Measurements from ENCODE around the gene ZNF329.

The ZNF329 gene

GRCh38 chr19:58150328-58150921 lies at the start of gene ZNF329:
Gene ZNF329 (minus strand): TSS chr19:58150789. CDS start chr19:58129503, 21,286 bp downstream.
- Histone ChIP-seq H3K27me3 (ENCODE audit: control insufficient read depth in 1 of 2, insufficient read depth in 2 of 2, low read length in 2 of 2) (no peaks in the 10 kb centered on the region), H3K36me3 (ENCODE audit: control insufficient read depth in 2 of 2, insufficient read depth in 2 of 2, low read length in 2 of 2) (no peaks in the 10 kb centered on the region), H3K4me1 (ENCODE audit: control insufficient read depth, insufficient read depth, low read length) (peaks cover 17% of the 10 kb centered on the region), H3K27ac (ENCODE audit: low read length) (peak within 1 kb of the TSS; percentile 75), H3K9me3 (ENCODE audit: control insufficient read depth in 2 of 2, low read length in 2 of 2) (peaks cover 0 to 9% of the 10 kb centered on the region in 2 donors), H3K4me3 (ENCODE audit: low read length in 2 of 2) (peak within 1 kb of the TSS; percentile 94), H3K9ac (ENCODE audit: low read length in 2 of 2) (peak within 1 kb of the TSS; percentile 93 to 96)

DNA sequence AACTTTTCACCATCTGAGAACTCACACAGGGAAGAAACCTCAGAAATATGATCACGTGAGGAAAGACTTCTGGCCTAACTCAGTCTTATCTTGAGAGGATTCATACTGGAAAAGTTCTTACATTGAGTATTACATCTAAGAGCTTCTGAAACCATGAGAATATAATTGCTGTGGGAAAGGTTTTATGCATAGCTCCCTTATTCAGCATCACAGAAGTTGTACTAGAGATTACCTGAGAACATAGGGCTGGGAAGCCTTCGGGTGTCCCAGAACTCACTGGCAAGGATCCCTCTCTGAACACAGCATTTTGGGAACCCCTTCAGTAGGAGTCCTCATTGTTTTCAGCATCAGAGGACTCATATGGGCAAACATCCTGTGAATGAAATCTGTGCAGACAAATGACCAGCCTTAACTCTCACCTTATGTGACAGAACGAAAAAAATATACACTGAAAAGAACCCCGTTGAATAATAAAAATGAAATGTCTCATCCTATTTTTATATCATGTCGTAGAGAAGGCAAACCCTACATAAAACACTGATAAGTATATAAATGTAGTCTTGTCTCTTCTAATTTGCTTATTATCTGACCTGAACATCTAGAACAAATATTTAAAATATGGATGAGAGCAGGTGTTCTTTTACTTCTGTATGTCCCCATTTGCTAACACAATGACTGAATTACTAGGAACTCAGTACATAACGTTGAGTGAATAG lies 46.5 kb upstream of the ZNF329 start:
- H3K4me1 ChIP-seq (ENCODE audit: control insufficient read depth, insufficient read depth, low read length) = no peaks in the 10 kb centered on the region
- peak overlapping the region in 1 of 2 donors; percentile 5 for H3K4me3 ChIP-seq (ENCODE audit: low read length in 2 of 2)
- H3K9ac ChIP-seq (ENCODE audit: low read length in 2 of 2) = no peak overlapping the region
- H3K36me3 ChIP-seq (ENCODE audit: control insufficient read depth in 2 of 2, insufficient read depth in 2 of 2, low read length in 2 of 2) = peaks cover 62 to 67% of the 10 kb centered on the region in 2 donors
- H3K9me3 ChIP-seq (ENCODE audit: control insufficient read depth in 2 of 2, low read length in 2 of 2) = peaks cover 63 to 87% of the 10 kb centered on the region in 2 donors
- H3K27me3 ChIP-seq (ENCODE audit: control insufficient read depth in 1 of 2, insufficient read depth in 2 of 2, low read length in 2 of 2) = no peaks in the 10 kb centered on the region
- no peak overlapping the region for H3K27ac ChIP-seq (ENCODE audit: low read length)

DNA sequence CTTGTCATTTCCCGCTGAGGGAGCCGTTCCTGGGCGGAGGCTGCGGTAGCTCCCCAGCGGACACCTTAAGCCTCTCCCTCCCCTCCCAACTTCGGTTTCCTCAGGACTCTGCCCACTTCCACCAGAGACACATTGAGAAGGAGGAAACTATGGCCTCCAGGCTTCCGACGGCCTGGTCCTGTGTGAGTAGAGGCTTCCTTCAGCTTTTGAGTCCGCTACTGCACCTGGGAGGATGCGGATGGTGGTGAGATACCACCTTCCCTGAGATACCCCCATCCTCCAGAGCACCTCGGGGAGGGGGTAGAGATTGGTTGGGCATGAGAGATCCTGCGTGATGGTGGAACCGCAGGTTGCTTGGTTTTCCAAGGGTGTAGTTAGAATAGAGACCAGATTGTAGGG lies 33.2 kb upstream of the ZNF329 start:
- Histone ChIP-seq H3K9ac (ENCODE audit: low read length in 2 of 2) (peak overlapping the region; percentile 66 to 96), H3K27me3 (ENCODE audit: control insufficient read depth in 1 of 2, insufficient read depth in 2 of 2, low read length in 2 of 2) (no peaks in the 10 kb centered on the region), H3K36me3 (ENCODE audit: control insufficient read depth in 2 of 2, insufficient read depth in 2 of 2, low read length in 2 of 2) (peaks cover 27 to 30% of the 10 kb centered on the region in 2 donors), H3K4me3 (ENCODE audit: low read length in 2 of 2) (peak overlapping the region; percentile 78 to 95), H3K27ac (ENCODE audit: low read length) (peak overlapping the region; percentile 91), H3K9me3 (ENCODE audit: control insufficient read depth in 2 of 2, low read length in 2 of 2) (peaks cover 29 to 74% of the 10 kb centered on the region in 2 donors), H3K4me1 (ENCODE audit: control insufficient read depth, insufficient read depth, low read length) (peaks cover 14% of the 10 kb centered on the region)

GRCh38 chr19:58182989-58183816 lies 32.6 kb upstream of the ZNF329 start, which contains the start of gene ZNF274:
Gene ZNF274 (plus strand): TSS chr19:58183061. CDS start chr19:58183966, 905 bp downstream.
- Histone ChIP-seq H3K27ac (ENCODE audit: low read length) (peak within 1 kb of the TSS; percentile 91), H3K36me3 (ENCODE audit: control insufficient read depth in 2 of 2, insufficient read depth in 2 of 2, low read length in 2 of 2) (peaks cover 28 to 30% of the 10 kb centered on the region in 2 donors), H3K4me3 (ENCODE audit: low read length in 2 of 2) (peak within 1 kb of the TSS; percentile 78 to 95), H3K9ac (ENCODE audit: low read length in 2 of 2) (peak within 1 kb of the TSS; percentile 66 to 96), H3K4me1 (ENCODE audit: control insufficient read depth, insufficient read depth, low read length) (peaks cover 14% of the 10 kb centered on the region), H3K27me3 (ENCODE audit: control insufficient read depth in 1 of 2, insufficient read depth in 2 of 2, low read length in 2 of 2) (no peaks in the 10 kb centered on the region), H3K9me3 (ENCODE audit: control insufficient read depth in 2 of 2, low read length in 2 of 2) (peaks cover 33 to 73% of the 10 kb centered on the region in 2 donors)

DNA sequence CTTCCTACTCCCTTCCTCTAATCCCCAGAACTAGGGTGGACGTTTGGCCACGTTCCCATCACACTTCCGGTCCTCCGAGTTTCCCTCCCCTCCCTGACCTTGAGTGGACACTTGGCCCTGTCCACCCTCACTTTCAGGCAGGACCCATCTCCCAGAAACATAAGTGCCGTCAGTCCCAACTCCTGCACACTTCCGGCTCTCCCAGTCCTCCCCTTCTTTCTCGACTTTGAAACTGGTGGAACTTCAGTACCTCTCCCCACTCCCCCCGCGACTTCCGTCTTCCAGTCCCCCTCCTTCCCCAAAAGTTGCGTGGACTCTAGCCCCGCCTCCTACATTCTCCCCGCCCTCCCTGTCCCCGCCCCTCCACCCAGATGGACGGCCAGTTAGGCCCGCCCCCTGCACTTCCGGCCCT lies 32.0 kb upstream of the ZNF329 start:
- Histone ChIP-seq H3K27me3 (ENCODE audit: control insufficient read depth in 1 of 2, insufficient read depth in 2 of 2, low read length in 2 of 2) (no peaks in the 10 kb centered on the region), H3K4me1 (ENCODE audit: control insufficient read depth, insufficient read depth, low read length) (peaks cover 14% of the 10 kb centered on the region), H3K27ac (ENCODE audit: low read length) (peak overlapping the region; percentile 91), H3K9ac (ENCODE audit: low read length in 2 of 2) (no peak overlapping the region), H3K9me3 (ENCODE audit: control insufficient read depth in 2 of 2, low read length in 2 of 2) (peaks cover 33 to 73% of the 10 kb centered on the region in 2 donors), H3K4me3 (ENCODE audit: low read length in 2 of 2) (peak overlapping the region; percentile 56 to 95), H3K36me3 (ENCODE audit: control insufficient read depth in 2 of 2, insufficient read depth in 2 of 2, low read length in 2 of 2) (peaks cover 25 to 26% of the 10 kb centered on the region in 2 donors)

DNA sequence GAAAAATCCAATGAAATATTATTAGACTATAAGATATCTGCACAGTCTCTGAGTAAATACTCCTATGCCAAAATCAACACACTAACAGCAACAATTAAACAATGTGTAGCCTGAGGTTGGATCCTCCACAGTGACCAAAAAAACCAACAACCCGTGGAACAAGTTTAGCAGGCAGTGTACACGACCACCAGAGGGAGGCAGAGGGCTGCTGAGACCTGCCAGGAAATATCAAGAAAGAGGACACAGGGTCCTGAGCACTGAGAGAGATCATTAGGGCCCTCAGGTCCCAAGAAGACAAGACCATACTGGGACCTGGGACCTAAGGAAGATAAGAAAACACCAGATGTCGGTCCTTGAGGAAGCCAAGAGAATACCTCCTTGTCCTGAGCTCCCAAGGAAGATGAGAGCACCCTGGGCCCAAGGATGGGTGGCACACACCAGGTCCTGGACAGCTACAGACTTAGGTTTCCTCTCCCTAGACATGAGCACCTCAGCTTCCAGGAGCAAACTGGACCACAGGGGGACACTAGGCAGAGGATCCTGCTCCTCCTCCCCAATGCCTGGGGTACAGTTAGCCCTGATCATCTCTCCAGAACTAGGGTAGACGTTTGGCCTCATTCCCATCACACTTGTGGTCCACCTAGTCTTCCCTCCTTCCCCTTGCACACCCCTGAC lies 31.4 kb upstream of the ZNF329 start:
- Histone ChIP-seq H3K36me3 (ENCODE audit: control insufficient read depth in 2 of 2, insufficient read depth in 2 of 2, low read length in 2 of 2) (peaks cover 19 to 21% of the 10 kb centered on the region in 2 donors), H3K9me3 (ENCODE audit: control insufficient read depth in 2 of 2, low read length in 2 of 2) (peaks cover 37 to 72% of the 10 kb centered on the region in 2 donors), H3K4me3 (ENCODE audit: low read length in 2 of 2) (peak overlapping the region; percentile 56 to 95), H3K27me3 (ENCODE audit: control insufficient read depth in 1 of 2, insufficient read depth in 2 of 2, low read length in 2 of 2) (no peaks in the 10 kb centered on the region), H3K9ac (ENCODE audit: low read length in 2 of 2) (no peak overlapping the region), H3K27ac (ENCODE audit: low read length) (peak overlapping the region; percentile 91), H3K4me1 (ENCODE audit: control insufficient read depth, insufficient read depth, low read length) (peaks cover 14% of the 10 kb centered on the region)

DNA sequence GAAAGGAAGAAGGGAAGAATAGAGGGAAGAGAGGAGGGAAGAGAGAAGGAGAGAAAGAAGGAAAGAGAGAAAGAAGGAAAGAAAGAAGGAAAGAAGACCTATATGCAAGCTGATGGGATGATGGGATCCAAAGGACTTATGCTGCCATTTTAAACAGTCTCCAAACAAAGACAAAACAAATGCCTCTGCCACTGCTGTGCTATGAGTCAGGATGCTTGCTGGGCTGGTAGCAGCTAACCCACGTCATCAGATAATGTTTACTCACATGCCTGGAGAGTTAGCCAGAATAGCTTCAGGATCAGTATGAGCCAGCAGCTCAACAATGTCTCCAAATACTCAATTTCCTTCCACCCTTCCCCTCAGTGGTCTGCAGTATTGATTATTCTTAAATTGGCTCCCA lies 20.3 kb upstream of the ZNF329 start:
- no peaks in the 10 kb centered on the region for H3K27me3 ChIP-seq (ENCODE audit: control insufficient read depth in 1 of 2, insufficient read depth in 2 of 2, low read length in 2 of 2)
- no peaks in the 10 kb centered on the region for H3K36me3 ChIP-seq (ENCODE audit: control insufficient read depth in 2 of 2, insufficient read depth in 2 of 2, low read length in 2 of 2)
- no peaks in the 10 kb centered on the region for H3K4me1 ChIP-seq (ENCODE audit: control insufficient read depth, insufficient read depth, low read length)
- H3K9me3 ChIP-seq (ENCODE audit: control insufficient read depth in 2 of 2, low read length in 2 of 2) = peaks cover 22 to 47% of the 10 kb centered on the region in 2 donors
- no peak overlapping the region for H3K9ac ChIP-seq (ENCODE audit: low read length in 2 of 2)
- no peak overlapping the region for H3K27ac ChIP-seq (ENCODE audit: low read length)
- H3K4me3 ChIP-seq (ENCODE audit: low read length in 2 of 2) = no peak overlapping the region

- Histone ChIP-seq H3K4me1 (ENCODE audit: control insufficient read depth, insufficient read depth, low read length) (no peaks in the 10 kb centered on the region), H3K27me3 (ENCODE audit: control insufficient read depth in 1 of 2, insufficient read depth in 2 of 2, low read length in 2 of 2) (no peaks in the 10 kb centered on the region), H3K9me3 (ENCODE audit: control insufficient read depth in 2 of 2, low read length in 2 of 2) (peaks cover 29 to 62% of the 10 kb centered on the region in 2 donors), H3K4me3 (ENCODE audit: low read length in 2 of 2) (peak overlapping the region in 1 of 2 donors; percentile 3), H3K9ac (ENCODE audit: low read length in 2 of 2) (no peak overlapping the region), H3K36me3 (ENCODE audit: control insufficient read depth in 2 of 2, insufficient read depth in 2 of 2, low read length in 2 of 2) (no peaks in the 10 kb centered on the region), H3K27ac (ENCODE audit: low read length) (no peak overlapping the region)
Measured at GRCh38 chr19:58166708-58167280, 16.2 kb upstream of the ZNF329 start.

DNA sequence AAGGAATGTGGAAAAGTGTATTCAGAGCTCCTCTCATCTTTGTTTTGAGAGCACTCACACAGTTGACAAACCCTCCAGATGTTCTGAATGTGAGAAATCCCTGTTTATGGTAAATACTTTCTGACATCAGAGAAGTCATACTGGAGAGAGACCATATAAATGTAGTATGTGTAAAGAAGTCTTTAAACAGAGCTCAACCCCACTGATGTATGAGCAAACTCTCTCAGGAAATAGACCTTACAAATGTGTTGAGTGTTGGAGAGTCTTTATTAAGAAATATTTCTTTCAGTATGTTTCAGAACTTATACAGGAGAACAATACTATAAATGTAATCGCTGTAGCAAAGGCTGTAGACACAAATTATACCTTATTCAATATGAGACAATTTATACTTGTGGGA lies 15.7 kb upstream of the ZNF329 start:
- Histone ChIP-seq H3K36me3 (ENCODE audit: control insufficient read depth in 2 of 2, insufficient read depth in 2 of 2, low read length in 2 of 2) (no peaks in the 10 kb centered on the region), H3K4me3 (ENCODE audit: low read length in 2 of 2) (no peak overlapping the region), H3K4me1 (ENCODE audit: control insufficient read depth, insufficient read depth, low read length) (no peaks in the 10 kb centered on the region), H3K9ac (ENCODE audit: low read length in 2 of 2) (no peak overlapping the region), H3K27ac (ENCODE audit: low read length) (no peak overlapping the region), H3K9me3 (ENCODE audit: control insufficient read depth in 2 of 2, low read length in 2 of 2) (peaks cover 29 to 62% of the 10 kb centered on the region in 2 donors), H3K27me3 (ENCODE audit: control insufficient read depth in 1 of 2, insufficient read depth in 2 of 2, low read length in 2 of 2) (no peaks in the 10 kb centered on the region)

All from stomach smooth muscle (tissue), 2 donors.